ENCODE data around the gene ACACA.

DNA sequence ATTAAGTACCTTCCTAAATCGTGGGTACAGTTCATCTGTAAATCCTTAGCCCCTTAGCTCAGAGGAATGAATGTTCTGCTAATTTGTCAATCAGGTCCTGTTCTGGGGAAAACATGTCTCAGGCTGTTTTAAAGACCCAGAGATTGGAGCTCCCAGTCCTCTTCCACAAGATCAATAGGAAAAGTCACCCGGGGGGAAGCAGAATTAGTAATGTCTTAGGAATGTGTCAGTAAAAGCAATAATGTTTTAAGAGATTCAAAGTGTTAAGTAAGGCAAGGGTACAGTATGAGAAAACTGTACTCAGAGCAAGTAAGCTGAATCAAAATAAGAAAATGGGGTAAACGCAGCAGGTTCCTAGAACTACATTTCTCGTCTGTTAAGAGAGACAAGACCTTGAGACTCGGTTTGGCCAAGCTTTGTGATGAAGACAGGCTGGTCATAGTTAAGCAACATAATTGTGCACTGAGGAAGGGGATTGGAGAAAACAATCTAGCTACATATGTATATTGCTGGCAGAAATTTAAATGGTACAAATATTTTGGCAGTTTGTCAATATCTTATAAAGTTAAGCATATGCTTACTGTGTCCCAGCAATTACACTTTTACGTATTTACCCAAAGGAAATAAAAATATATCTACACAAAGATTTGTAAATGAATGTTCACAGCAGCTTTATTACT lies 223.7 kb downstream of the ACACA start:
- TF ChIP-seq ESRRG (CRISPR knock-in tag; IDR thresholded peaks at IDR 0.05) (no peak), TOX (CRISPR knock-in tag; IDR thresholded peaks at IDR 0.05; ENCODE audit: borderline replicate concordance) (no peak), SNAI2 (CRISPR knock-in tag; IDR thresholded peaks at IDR 0.05) (no peak), ZNF8 (CRISPR knock-in tag; IDR thresholded peaks at IDR 0.05) (no peak), ZNF70 (CRISPR knock-in tag; IDR thresholded peaks at IDR 0.05) (no peak), ZFP3 (CRISPR knock-in tag; IDR thresholded peaks at IDR 0.05) (no peak), RARB (CRISPR knock-in tag; IDR thresholded peaks at IDR 0.05) (no peak), CSDC2 (CRISPR knock-in tag; IDR thresholded peaks at IDR 0.05) (no peak), ARNTL (CRISPR knock-in tag; IDR thresholded peaks at IDR 0.05; ENCODE audit: borderline replicate concordance, low read depth) (no peak), OSR1 (CRISPR knock-in tag; IDR thresholded peaks at IDR 0.05) (no peak), GLIS3 (CRISPR knock-in tag; IDR thresholded peaks at IDR 0.05) (no peak)
- TF ChIP-seq, protein P1, sequence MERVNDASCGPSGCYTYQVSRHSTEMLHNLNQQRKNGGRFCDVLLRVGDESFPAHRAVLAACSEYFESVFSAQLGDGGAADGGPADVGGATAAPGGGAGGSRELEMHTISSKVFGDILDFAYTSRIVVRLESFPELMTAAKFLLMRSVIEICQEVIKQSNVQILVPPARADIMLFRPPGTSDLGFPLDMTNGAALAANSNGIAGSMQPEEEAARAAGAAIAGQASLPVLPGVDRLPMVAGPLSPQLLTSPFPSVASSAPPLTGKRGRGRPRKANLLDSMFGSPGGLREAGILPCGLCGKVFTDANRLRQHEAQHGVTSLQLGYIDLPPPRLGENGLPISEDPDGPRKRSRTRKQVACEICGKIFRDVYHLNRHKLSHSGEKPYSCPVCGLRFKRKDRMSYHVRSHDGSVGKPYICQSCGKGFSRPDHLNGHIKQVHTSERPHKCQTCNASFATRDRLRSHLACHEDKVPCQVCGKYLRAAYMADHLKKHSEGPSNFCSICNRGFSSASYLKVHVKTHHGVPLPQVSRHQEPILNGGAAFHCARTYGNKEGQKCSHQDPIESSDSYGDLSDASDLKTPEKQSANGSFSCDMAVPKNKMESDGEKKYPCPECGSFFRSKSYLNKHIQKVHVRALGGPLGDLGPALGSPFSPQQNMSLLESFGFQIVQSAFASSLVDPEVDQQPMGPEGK (CRISPR knock-in tag; IDR thresholded peaks at IDR 0.05; ENCODE audit: borderline replicate concordance), result no peak
- TF ChIP-seq, protein P2, sequence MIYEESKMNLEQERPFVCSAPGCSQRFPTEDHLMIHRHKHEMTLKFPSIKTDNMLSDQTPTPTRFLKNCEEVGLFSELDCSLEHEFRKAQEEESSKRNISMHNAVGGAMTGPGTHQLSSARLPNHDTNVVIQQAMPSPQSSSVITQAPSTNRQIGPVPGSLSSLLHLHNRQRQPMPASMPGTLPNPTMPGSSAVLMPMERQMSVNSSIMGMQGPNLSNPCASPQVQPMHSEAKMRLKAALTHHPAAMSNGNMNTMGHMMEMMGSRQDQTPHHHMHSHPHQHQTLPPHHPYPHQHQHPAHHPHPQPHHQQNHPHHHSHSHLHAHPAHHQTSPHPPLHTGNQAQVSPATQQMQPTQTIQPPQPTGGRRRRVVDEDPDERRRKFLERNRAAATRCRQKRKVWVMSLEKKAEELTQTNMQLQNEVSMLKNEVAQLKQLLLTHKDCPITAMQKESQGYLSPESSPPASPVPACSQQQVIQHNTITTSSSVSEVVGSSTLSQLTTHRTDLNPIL (CRISPR knock-in tag; IDR thresholded peaks at IDR 0.05; ENCODE audit: low read depth), result no peak
- TF ChIP-seq, protein P3, sequence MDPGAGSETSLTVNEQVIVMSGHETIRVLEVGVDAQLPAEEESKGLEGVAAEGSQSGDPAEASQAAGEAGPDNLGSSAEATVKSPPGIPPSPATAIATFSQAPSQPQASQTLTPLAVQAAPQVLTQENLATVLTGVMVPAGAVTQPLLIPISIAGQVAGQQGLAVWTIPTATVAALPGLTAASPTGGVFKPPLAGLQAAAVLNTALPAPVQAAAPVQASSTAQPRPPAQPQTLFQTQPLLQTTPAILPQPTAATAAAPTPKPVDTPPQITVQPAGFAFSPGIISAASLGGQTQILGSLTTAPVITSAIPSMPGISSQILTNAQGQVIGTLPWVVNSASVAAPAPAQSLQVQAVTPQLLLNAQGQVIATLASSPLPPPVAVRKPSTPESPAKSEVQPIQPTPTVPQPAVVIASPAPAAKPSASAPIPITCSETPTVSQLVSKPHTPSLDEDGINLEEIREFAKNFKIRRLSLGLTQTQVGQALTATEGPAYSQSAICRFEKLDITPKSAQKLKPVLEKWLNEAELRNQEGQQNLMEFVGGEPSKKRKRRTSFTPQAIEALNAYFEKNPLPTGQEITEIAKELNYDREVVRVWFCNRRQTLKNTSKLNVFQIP (CRISPR knock-in tag; IDR thresholded peaks at IDR 0.05; ENCODE audit: borderline replicate concordance, low read depth), result no peak
